K562 (cell line): ENCODE data around the gene COL4A2. TPM values are rescaled to one million over a fixed set of nuclear protein-coding genes. Genes with fewer than 3 reads are reported as not detected.

Experiments
- ATAC-seq: fragments of 200-7000 bp; cut with Tn5 transposase; 3 replicates; pipeline ENCODE4 v1.9.1; 2020; ENCODE audit warnings: moderate library complexity
- BruUV-seq: library from RNA; stranded (reverse); fragments of 400-500 nt; replicated peaks from 2 replicates; lab custom pipeline; 2021; lab: Mats Ljungman, UMichigan
- CTCF ChIA-PET: fragments of 300-600 bp; formaldehyde crosslinking; extraction: SDS; loops from one replicate; lab custom pipeline; 2021; ENCODE audit warnings: low intra/inter-chr PET ratio; lab: Yijun Ruan, JAX
- POLR2A ChIA-PET: fragments of 300-600, 350-650 bp; sonication (Branson Sonifier 250); formaldehyde crosslinking; extraction: SDS; loops from one replicate; lab custom pipeline; 2021; ENCODE audit warnings: antibody characterized with exemption, inconsistent platforms; lab: Yijun Ruan, JAX
- DNase-seq, 4 experiments: peaks; one replicate each; pipeline versions ENCODE4 v3.0.0 to v3.0.0-alpha.2; 2011 to 2018; ENCODE audit warnings: low spot score in 3 of 4, mixed read lengths in 3 of 4; ENCODE audit errors: extremely low read depth in 1 of 4
- FAIRE-seq: peaks from 2 replicates; lab custom pipeline; 2011; peaks lifted over from hg19 to GRCh38; lab: Jason Lieb, UNC
- H2AFZ ChIP-seq: 2 replicates; pipeline ENCODE4 v1.6.0; 2011; ENCODE audit warnings: low read depth, low read length, control low read depth, inconsistent platforms
- H3K27ac ChIP-seq: fragments of 200-600 bp; 3 replicates; pipeline ENCODE4 v1.8.0; 2011; ENCODE audit warnings: low read depth, mild to moderate bottlenecking, control low read depth, inconsistent platforms, low read length, moderate library complexity, mixed read lengths; ENCODE audit errors: extremely low read depth
- H3K27me3 ChIP-seq, 2 experiments: fragments of 300-600 bp in 1 of 2; 2 replicates in 1 of 2; 3 replicates in 1 of 2; pipeline versions ENCODE4 v1.6.0 to v1.8.0; 2011; ENCODE audit warnings: inconsistent platforms in 2 of 2, low read length in 2 of 2, mild to moderate bottlenecking in 1 of 2, mixed read lengths in 1 of 2, moderate library complexity in 1 of 2; ENCODE audit not compliant: control insufficient read depth in 2 of 2, insufficient read depth in 2 of 2
- H3K36me3 ChIP-seq: fragments of 300-600 bp; 3 replicates; pipeline ENCODE4 v1.8.0; 2011; ENCODE audit warnings: mild to moderate bottlenecking, low read length, inconsistent platforms; ENCODE audit not compliant: control insufficient read depth, insufficient read depth
- H3K4me1 ChIP-seq, 2 experiments: fragments of 200-600 bp in 1 of 2; replicated peaks in 1 of 2; 2 replicates in 1 of 2; 3 replicates in 1 of 2; pipeline versions ENCODE4 v1.5.1 to v1.8.0; 2011; ENCODE audit warnings: inconsistent platforms in 2 of 2, low read length in 2 of 2, mild to moderate bottlenecking in 1 of 2, mixed read lengths in 1 of 2, moderate library complexity in 1 of 2; ENCODE audit not compliant: control insufficient read depth in 2 of 2, insufficient read depth in 2 of 2
- H3K4me2 ChIP-seq: 2 replicates; pipeline ENCODE4 v1.6.1; 2011; ENCODE audit warnings: low read length, control low read depth, inconsistent platforms, mixed read lengths; ENCODE audit not compliant: insufficient read depth
- H3K4me3 ChIP-seq: fragments of 200-600 bp; sonication (generic), shearing (Covaris generic); 2 replicates; pipeline ENCODE4 v1.5.1; 2016; ENCODE audit warnings: control low read depth, inconsistent platforms
- H3K79me2 ChIP-seq: fragments of 200-600 bp; 3 replicates; pipeline ENCODE4 v1.8.0; 2011; ENCODE audit warnings: low read length, inconsistent platforms; ENCODE audit not compliant: control insufficient read depth, insufficient read depth
- H3K9ac ChIP-seq, 2 experiments: 2 replicates each; pipeline versions ENCODE4 v1.6.0 to v1.6.1; 2011; ENCODE audit warnings: low read depth in 2 of 2, low read length in 2 of 2, control low read depth in 1 of 2, inconsistent platforms in 1 of 2, mild to moderate bottlenecking in 1 of 2, mixed read lengths in 1 of 2; ENCODE audit not compliant: insufficient read depth in 1 of 2
- H3K9me1 ChIP-seq: one replicate; pipeline ENCODE4 v1.6.0; 2011; ENCODE audit warnings: inconsistent platforms, mild to moderate bottlenecking, low read length, moderate library complexity; ENCODE audit not compliant: control insufficient read depth, insufficient read depth
- H3K9me3 ChIP-seq: replicated peaks from 2 replicates; pipeline ENCODE4 v1.5.1; 2011; ENCODE audit warnings: low read depth, low read length, inconsistent platforms; ENCODE audit not compliant: control insufficient read depth, insufficient read depth
- H4K20me1 ChIP-seq: replicated peaks from 2 replicates; pipeline ENCODE4 v1.6.1; 2011; ENCODE audit warnings: low read length, inconsistent platforms, mixed read lengths; ENCODE audit not compliant: control insufficient read depth, insufficient read depth
- ASH1L ChIP-seq: fragments of 450-650 bp; IDR thresholded peaks from 2 replicates; pipeline ENCODE4 v1.6.1; 2018; ENCODE audit warnings: borderline replicate concordance, mild to moderate bottlenecking, low read depth; ENCODE audit not compliant: partially characterized antibody
- EHMT2 ChIP-seq: fragments of 450-650 bp; IDR thresholded peaks from 2 replicates; pipeline ENCODE4 v1.6.1; 2018; ENCODE audit warnings: antibody characterized with exemption
- ETV5 ChIP-seq: sonication (generic); formaldehyde crosslinking; IDR thresholded peaks from 2 replicates; pipeline ENCODE4 v1.4.0; 2020; ENCODE audit warnings: low read depth, mild to moderate bottlenecking, missing genetic modification reagents
- FOXJ3 ChIP-seq: sonication (generic); formaldehyde crosslinking; IDR thresholded peaks from 2 replicates; pipeline ENCODE4 v1.4.0; 2020; ENCODE audit warnings: mild to moderate bottlenecking, missing genetic modification reagents
- NUFIP1 ChIP-seq: fragments of 450-650 bp; IDR thresholded peaks from 2 replicates; pipeline ENCODE4 v1.6.1; 2018; ENCODE audit not compliant: partially characterized antibody
- SAFB ChIP-seq: fragments of 200-400 bp; formaldehyde crosslinking; IDR thresholded peaks from 2 replicates; pipeline ENCODE4 v1.6.1; 2017; ENCODE audit warnings: low read depth, low read length, borderline replicate concordance
- SMARCC2 ChIP-seq: fragments of 450-650 bp; IDR thresholded peaks from 2 replicates; pipeline ENCODE4 v1.6.1; 2017; ENCODE audit warnings: antibody characterized with exemption, moderate library complexity, mild to moderate bottlenecking, low read depth
- TRIM24 ChIP-seq, 2 experiments: fragments of 450-650 bp; IDR thresholded peaks; 2 replicates each; pipeline ENCODE4 v1.6.1; 2016
- ZFPM2 ChIP-seq: fragments of 250-450 bp; sonication (Bioruptor Pico); IDR thresholded peaks from 2 replicates; pipeline ENCODE4 v1.5.1; 2022; ENCODE audit warnings: mild to moderate bottlenecking
- ZNF644 ChIP-seq: fragments of 200-800 bp; sonication (Bioruptor generic); IDR thresholded peaks from 2 replicates; pipeline ENCODE4 v1.6.1; 2016; ENCODE audit warnings: low read depth, missing genetic modification characterization, missing compliant biosample characterization
- WGBS: fragments of 100-300 bp; shearing (Covaris generic); methylation state at CpG from one replicate; pipeline ENCODE4 v1.1.6; 2016; ENCODE audit warnings: low coverage, mixed read lengths; ENCODE audit not compliant: insufficient coverage; ENCODE audit errors: missing lambda C conversion rate; 5-methylcytosine and 5-hydroxymethylcytosine counted together
- in situ Hi-C: fragments of 300-500 bp; cut with MboI; formaldehyde crosslinking; loops from 4 replicates; pipeline ENCODE4 v1.15.0; 2018; ENCODE audit warnings: inconsistent platforms, mixed read lengths
- intact Hi-C: fragments of 100-400 bp; cut with micrococcal nuclease; formaldehyde crosslinking; loops from 2 replicates; pipeline ENCODE4 v1.14.2; 2022
- polyA plus RNA-seq, 8 experiments: library from polyadenylated mRNA; depleted of rRNA in 4 of 8; stranded (reverse) in 5 of 8; unstranded in 3 of 8; fragments of >200 nt; fragmentation: Nextera tagmentation in 2 of 8; fragmentation: Illumina TruSeq in 1 of 8; extraction: Ambion mirVana in 2 of 8; extraction: Trizol in 1 of 8; gene quantifications; 2 replicates each; pipeline versions ENCODE4 v1.2.1 to v1.2.3, GENCODE V29; 2011 to 2014; ENCODE audit warnings: inconsistent platforms in 1 of 8, missing spikeins in 1 of 8
- total RNA-seq, 7 experiments: library from RNA; depleted of rRNA in 6 of 7; stranded (reverse); fragments of >200 nt in 6 of 7; fragmentation: Illumina TruSeq in 2 of 7; extraction: Trizol in 2 of 7; gene quantifications; 2 replicates each; pipeline versions ENCODE4 v1.2.1 to v1.2.3, GENCODE V29; 2011 to 2021; ENCODE audit warnings: low replicate concordance in 1 of 7
- TF ChIP-seq, protein P1 (sequence below): IDR thresholded peaks from 3 replicates; pipeline ENCODE4 v1.6.1; 2011; ENCODE audit warnings: borderline replicate concordance, mild to moderate bottlenecking; ENCODE audit not compliant: insufficient read length, insufficient read depth
- TF ChIP-seq, protein P2 (sequence below): fragments of 450-650 bp; IDR thresholded peaks from 2 replicates; pipeline ENCODE4 v1.6.1; 2016; ENCODE audit warnings: antibody characterized with exemption
- TF ChIP-seq, protein P3 (sequence below): sonication (generic); IDR thresholded peaks from 2 replicates; pipeline ENCODE4 v1.6.1; 2016

Gene COL4A2
- total and polyA plus RNA-seq, 9 of the 15 experiments (the other 6 are each of a cell fraction or from before 2014, with no cell fraction given): 0.13 to 15.2 (median 8.1) TPM

DNA sequence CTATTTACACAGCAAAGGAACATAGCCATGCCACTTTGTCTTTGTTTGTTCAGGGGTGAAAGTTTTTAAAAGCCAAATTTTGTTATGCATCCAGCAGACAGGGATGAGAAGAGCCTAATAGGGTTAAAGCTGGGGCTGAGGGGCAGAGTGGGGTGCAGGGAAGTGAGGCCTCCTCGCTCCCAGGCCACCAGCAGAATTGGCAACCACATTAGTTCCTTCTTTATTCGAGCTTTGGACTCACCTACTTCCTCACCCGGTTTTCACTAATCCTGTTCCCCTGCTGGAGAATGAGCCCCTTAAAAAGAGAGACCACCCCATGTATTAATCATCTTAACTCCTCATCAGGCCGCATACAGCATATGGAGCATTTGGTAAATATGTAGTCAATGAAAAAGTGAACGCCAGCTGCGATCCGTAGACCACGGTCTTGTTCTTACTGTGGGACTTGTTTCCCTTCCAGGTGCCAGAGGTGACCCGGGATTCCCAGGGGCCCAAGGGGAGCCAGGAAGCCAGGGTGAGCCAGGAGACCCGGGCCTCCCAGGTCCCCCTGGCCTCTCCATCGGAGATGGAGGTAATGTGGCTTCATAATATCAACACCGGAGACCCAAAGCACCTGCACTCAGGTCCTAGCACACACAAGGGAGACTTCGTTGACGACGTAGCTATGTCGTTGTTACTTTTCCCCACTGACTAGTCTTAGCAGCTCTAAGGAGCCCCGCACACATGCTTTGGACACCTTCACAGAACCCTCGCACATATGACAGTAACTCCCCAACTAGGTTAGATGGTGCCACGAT is 142.3 kb downstream of the COL4A2 start (continued):
- TF ChIP-seq SAFB: no peak
- TF ChIP-seq SMARCC2: no peak
- no peak for TF ChIP-seq ASH1L
- TF ChIP-seq NUFIP1: no peak
- TF ChIP-seq TRIM24 (IDR thresholded peaks at IDR 0.05): no peak
- TF ChIP-seq ZNF644 (tag): no peak

DNA sequence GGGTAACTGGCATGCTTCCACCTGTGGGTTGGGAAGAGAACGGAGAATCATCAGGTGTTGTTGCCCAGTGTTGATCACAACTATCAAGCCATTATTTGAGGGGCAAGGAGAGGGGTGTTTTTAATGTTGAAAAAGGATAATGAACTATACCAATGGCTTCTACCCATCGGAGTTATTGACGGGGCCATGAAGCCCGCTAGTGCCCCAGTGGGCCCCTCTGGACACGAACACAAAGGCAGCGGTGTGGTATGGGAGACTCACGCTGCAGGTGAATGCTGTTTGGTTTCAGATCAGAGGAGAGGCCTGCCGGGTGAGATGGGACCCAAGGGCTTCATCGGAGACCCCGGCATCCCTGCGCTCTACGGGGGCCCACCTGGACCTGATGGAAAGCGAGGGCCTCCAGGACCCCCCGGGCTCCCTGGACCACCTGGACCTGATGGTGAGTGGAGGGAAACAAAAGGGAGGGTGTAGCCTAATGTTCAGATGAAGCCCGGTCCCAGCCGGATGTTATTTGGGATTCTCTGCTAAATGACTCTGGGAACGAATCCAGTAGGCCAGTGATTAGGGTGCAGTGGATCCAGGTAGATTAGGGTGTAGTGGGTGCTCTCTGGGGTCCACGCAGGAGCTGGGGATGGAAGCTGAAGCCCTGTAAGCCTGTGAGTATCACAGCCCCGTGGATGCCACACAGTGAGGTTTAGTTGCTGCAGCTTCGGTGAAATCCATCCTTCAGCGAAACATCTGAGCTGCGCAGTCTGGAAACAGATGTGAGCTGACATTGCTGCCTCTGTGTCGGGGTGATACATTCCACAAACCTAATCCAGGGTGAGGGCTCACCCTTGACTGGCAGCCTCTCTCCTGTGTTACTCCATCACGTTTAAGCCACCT is 143.2 kb downstream of the COL4A2 start:
- no peak for ATAC-seq
- CTCF ChIA-PET: no interaction called here
- Histone ChIP-seq H2AFZ (no peak overlapping the region), H3K27me3 (peaks cover 35 to 52% of the 10 kb centered on the region in 2 experiments; a peak in 4 of 5 replicates), H4K20me1 (no peaks in the 10 kb centered on the region), H3K4me2 (no peak overlapping the region), H3K36me3 (no peaks in the 10 kb centered on the region), H3K4me3 (no peak overlapping the region), H3K9me1 (no peaks in the 10 kb centered on the region), H3K27ac (no peak overlapping the region), H3K79me2 (no peaks in the 10 kb centered on the region), H3K4me1 (peaks cover 0 to 8% of the 10 kb centered on the region in 2 experiments; a peak in 1 of 5 replicates), H3K9ac (no peak overlapping the region), H3K9me3 (no peaks in the 10 kb centered on the region)
- 16% methylated on average over 23 of the region's 24 CpGs for WGBS
- BruUV-seq: no TSS peak
- TF ChIP-seq, protein P1, sequence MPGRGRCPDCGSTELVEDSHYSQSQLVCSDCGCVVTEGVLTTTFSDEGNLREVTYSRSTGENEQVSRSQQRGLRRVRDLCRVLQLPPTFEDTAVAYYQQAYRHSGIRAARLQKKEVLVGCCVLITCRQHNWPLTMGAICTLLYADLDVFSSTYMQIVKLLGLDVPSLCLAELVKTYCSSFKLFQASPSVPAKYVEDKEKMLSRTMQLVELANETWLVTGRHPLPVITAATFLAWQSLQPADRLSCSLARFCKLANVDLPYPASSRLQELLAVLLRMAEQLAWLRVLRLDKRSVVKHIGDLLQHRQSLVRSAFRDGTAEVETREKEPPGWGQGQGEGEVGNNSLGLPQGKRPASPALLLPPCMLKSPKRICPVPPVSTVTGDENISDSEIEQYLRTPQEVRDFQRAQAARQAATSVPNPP: no peak
- TF ChIP-seq EHMT2 (no peak), FOXJ3 (no peak), ZFPM2 (CRISPR knock-in tag) (no peak), ETV5 (CRISPR knock-in tag) (no peak)
- TF ChIP-seq, protein P2, sequence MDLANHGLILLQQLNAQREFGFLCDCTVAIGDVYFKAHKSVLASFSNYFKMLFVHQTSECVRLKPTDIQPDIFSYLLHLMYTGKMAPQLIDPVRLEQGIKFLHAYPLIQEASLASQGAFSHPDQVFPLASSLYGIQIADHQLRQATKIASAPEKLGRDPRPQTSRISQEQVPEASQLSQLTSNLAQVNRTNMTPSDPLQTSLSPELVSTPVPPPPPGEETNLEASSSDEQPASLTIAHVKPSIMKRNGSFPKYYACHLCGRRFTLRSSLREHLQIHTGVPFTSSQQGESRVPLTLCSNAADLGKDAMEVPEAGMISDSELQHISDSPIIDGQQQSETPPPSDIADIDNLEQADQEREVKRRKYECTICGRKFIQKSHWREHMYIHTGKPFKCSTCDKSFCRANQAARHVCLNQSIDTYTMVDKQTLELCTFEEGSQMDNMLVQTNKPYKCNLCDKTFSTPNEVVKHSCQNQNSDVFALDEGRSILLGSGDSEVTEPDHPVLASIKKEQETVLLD: no peak
- TF ChIP-seq, protein P3, sequence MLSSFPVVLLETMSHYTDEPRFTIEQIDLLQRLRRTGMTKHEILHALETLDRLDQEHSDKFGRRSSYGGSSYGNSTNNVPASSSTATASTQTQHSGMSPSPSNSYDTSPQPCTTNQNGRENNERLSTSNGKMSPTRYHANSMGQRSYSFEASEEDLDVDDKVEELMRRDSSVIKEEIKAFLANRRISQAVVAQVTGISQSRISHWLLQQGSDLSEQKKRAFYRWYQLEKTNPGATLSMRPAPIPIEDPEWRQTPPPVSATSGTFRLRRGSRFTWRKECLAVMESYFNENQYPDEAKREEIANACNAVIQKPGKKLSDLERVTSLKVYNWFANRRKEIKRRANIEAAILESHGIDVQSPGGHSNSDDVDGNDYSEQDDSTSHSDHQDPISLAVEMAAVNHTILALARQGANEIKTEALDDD: no peak
- intact Hi-C loops (loop anchor here (10.0 kb wide), 2 partner anchors 265 to 465 kb away; partner anchors contain the start of genes ANKRD10 and ING1), in situ Hi-C loops (no loop called here)
- DNase-seq: no peak
- POLR2A ChIA-PET: no interaction called here
- FAIRE-seq: no peak
